Panc1 (cell line): ENCODE measurements around the gene TCEAL9.

ENCODE experiments used
- POLR2AphosphoS5 ChIP-seq: IDR thresholded peaks from 2 replicates; pipeline ENCODE4 v1.6.1; 2012; ENCODE audit warnings: mild to moderate bottlenecking, low read depth, low read length, moderate library complexity
- REST ChIP-seq, 2 experiments: IDR thresholded peaks; 2 replicates each; pipeline ENCODE4 v1.6.1; 2011 to 2012; ENCODE audit warnings: low read depth in 2 of 2, control low read depth in 1 of 2, low read length in 1 of 2, mild to moderate bottlenecking in 1 of 2, moderate library complexity in 1 of 2; ENCODE audit not compliant: insufficient read depth in 1 of 2
- TCF7L2 ChIP-seq: IDR thresholded peaks from 2 replicates; pipeline ENCODE4 v1.6.1; 2011; ENCODE audit warnings: mild to moderate bottlenecking, low read depth, low read length, inconsistent platforms
- TF ChIP-seq, protein P1 (sequence below): fragments of 450-650 bp; IDR thresholded peaks from 2 replicates; pipeline ENCODE4 v1.5.1; 2017; ENCODE audit warnings: mild to moderate bottlenecking

DNA sequence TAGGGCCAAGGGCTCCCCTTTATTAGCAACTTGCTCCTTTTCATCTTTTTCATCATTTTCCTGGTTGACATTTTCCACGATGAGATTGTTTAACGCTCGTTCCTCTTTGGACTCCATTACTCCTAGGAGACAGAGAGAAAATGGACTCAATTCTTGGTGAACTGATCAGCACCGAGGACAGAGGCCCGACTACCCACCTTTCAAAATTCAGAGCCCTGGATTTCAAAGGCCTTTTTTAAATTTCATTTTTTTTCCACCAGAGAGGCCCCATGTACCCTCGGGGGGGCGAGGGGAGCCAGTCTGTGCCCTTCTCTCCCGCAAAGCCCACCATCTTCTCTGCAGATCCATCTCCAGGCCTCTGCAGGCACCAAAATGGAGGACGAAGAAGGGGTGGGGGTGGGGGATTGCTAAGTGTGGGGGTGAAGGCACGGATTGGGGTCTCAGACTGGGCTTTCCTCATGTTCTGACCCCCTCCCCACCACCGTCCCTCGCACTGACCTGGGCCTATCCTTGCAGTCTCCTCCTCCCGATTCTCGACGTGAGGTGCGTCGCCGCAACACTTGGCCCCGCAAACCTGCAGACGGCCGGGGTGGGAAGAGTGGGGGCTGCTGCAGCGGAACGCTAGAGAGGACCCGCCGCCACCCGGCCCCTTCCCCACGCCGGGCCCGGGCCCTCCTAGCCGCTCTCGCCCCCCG is 46.3 kb upstream of the TCEAL9 start:
- TF ChIP-seq, protein P1, sequence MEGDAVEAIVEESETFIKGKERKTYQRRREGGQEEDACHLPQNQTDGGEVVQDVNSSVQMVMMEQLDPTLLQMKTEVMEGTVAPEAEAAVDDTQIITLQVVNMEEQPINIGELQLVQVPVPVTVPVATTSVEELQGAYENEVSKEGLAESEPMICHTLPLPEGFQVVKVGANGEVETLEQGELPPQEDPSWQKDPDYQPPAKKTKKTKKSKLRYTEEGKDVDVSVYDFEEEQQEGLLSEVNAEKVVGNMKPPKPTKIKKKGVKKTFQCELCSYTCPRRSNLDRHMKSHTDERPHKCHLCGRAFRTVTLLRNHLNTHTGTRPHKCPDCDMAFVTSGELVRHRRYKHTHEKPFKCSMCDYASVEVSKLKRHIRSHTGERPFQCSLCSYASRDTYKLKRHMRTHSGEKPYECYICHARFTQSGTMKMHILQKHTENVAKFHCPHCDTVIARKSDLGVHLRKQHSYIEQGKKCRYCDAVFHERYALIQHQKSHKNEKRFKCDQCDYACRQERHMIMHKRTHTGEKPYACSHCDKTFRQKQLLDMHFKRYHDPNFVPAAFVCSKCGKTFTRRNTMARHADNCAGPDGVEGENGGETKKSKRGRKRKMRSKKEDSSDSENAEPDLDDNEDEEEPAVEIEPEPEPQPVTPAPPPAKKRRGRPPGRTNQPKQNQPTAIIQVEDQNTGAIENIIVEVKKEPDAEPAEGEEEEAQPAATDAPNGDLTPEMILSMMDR, result no peak
- peak; percentile 62 to 78; a peak in 2 of 4 replicates for TF ChIP-seq REST (IDR thresholded peaks at IDR 0.05; ENCODE audit: insufficient read depth in 1 of 2, low read depth in 2 of 2, low read length in 1 of 2)
- no peak for TF ChIP-seq POLR2AphosphoS5
- no peak for TF ChIP-seq TCF7L2
